ENCODE results near the gene GLRX5.
"Not testable (repeated sequence)": the region's sequence is repeated elsewhere in the genome, so short reads cannot be mapped to it uniquely, and the experiment has no call there.

The GLRX5 gene

GRCh38 chr14:95498622-95499353, 36.1 kb upstream of the GLRX5 start:
- no peak for DNase-seq (ENCODE audit: low read depth in 2 of 2)

GRCh38 chr14:95499354-95499750, 35.5 kb upstream of the GLRX5 start:
- no peak for DNase-seq (ENCODE audit: low read depth in 2 of 2)

- DNase-seq (ENCODE audit: low read depth in 2 of 2), result no peak
Measured at GRCh38 chr14:95500201-95500681, 34.6 kb upstream of the GLRX5 start.

GRCh38 chr14:95500772-95501401, 34.0 kb upstream of the GLRX5 start:
- no peak for DNase-seq (ENCODE audit: low read depth in 2 of 2)

- DNase-seq (ENCODE audit: low read depth in 2 of 2), result no peak
Measured at GRCh38 chr14:95502381-95502950, 32.4 kb upstream of the GLRX5 start.

GRCh38 chr14:95503365-95504134, 31.3 kb upstream of the GLRX5 start:
- DNase-seq (ENCODE audit: low read depth in 2 of 2), result no peak

- no peak for DNase-seq (ENCODE audit: low read depth in 2 of 2)
Measured at GRCh38 chr14:95504135-95505029, 30.5 kb upstream of the GLRX5 start.

- no peak for DNase-seq (ENCODE audit: low read depth in 2 of 2)
Measured at GRCh38 chr14:95505030-95505589, 29.7 kb upstream of the GLRX5 start.

- no peak for DNase-seq (ENCODE audit: low read depth in 2 of 2)
Measured at GRCh38 chr14:95507174-95507573, 27.7 kb upstream of the GLRX5 start.

- no peak for DNase-seq (ENCODE audit: low read depth in 2 of 2)
Measured at GRCh38 chr14:95507701-95508103, 27.1 kb upstream of the GLRX5 start.

- no peak for DNase-seq (ENCODE audit: low read depth in 2 of 2)
Measured at GRCh38 chr14:95508377-95508776, 26.5 kb upstream of the GLRX5 start.

GRCh38 chr14:95509495-95509894, 25.4 kb upstream of the GLRX5 start:
- DNase-seq (ENCODE audit: low read depth in 2 of 2), result no peak

GRCh38 chr14:95510344-95510743, 24.5 kb upstream of the GLRX5 start:
- not testable (repeated sequence) for DNase-seq (ENCODE audit: low read depth in 2 of 2)

GRCh38 chr14:95510804-95511203, 24.0 kb upstream of the GLRX5 start:
- DNase-seq (ENCODE audit: low read depth in 2 of 2), result no peak

- no peak for DNase-seq (ENCODE audit: low read depth in 2 of 2)
Measured at GRCh38 chr14:95511687-95512086, 23.2 kb upstream of the GLRX5 start.

GRCh38 chr14:95513291-95513690, 21.6 kb upstream of the GLRX5 start:
- no peak for DNase-seq (ENCODE audit: low read depth in 2 of 2)

GRCh38 chr14:95514131-95515079, 20.4 kb upstream of the GLRX5 start:
- DNase-seq (ENCODE audit: low read depth in 2 of 2), result no peak

GRCh38 chr14:95515080-95515489, 19.8 kb upstream of the GLRX5 start:
- DNase-seq (ENCODE audit: low read depth in 2 of 2), result no peak

Data from stimulated activated CD8-positive, alpha-beta memory T cell treated with anti-CD3 and anti-CD28 coated beads, Interleukin-2, amount 100 ng/mL, for 48 hours (primary cell).